ENCODE data around the gene ZNF135.

DNA sequence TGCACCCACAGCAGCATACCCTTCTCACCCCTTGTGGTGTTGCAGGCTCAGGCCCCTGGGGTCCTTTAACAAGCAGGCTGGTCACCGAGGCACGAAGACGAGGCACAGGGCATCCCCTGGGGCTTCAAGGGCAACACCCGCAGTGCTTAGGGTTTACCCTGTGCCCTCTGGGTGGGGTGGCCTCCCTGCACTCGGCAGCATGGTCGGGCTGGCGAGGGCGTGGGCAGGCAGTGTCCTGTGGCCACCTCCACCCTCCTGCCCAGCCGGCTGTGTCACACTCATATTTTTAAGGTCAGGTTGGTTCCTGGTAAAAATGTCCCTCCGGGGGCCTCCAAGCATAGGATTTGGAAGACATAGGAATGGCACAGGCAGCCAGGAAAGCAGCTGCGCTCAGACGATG lies 11.4 kb upstream of the ZNF135 start:
- TF ChIP-seq, protein P1, sequence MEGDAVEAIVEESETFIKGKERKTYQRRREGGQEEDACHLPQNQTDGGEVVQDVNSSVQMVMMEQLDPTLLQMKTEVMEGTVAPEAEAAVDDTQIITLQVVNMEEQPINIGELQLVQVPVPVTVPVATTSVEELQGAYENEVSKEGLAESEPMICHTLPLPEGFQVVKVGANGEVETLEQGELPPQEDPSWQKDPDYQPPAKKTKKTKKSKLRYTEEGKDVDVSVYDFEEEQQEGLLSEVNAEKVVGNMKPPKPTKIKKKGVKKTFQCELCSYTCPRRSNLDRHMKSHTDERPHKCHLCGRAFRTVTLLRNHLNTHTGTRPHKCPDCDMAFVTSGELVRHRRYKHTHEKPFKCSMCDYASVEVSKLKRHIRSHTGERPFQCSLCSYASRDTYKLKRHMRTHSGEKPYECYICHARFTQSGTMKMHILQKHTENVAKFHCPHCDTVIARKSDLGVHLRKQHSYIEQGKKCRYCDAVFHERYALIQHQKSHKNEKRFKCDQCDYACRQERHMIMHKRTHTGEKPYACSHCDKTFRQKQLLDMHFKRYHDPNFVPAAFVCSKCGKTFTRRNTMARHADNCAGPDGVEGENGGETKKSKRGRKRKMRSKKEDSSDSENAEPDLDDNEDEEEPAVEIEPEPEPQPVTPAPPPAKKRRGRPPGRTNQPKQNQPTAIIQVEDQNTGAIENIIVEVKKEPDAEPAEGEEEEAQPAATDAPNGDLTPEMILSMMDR (IDR thresholded peaks at IDR 0.05; ENCODE audit: insufficient read depth, low read depth, low read length) = no peak
- no peak for TF ChIP-seq EZH2 (IDR thresholded peaks at IDR 0.05; ENCODE audit: insufficient read depth, low read length)

Measured in astrocyte (in vitro differentiated cells and primary cell).